Stimulated activated CD8-positive, alpha-beta memory T cell treated with anti-CD3 and anti-CD28 coated beads, Interleukin-4, amount 100 ng/mL, for 4 hours (primary cell): ENCODE results near the gene EFL1.

Source experiments
- DNase-seq, 2 donors: peaks; one replicate each; pipeline ENCODE4 v3.0.0-alpha.2; 2020; ENCODE audit warnings: low read depth in 2 of 2, low spot score in 1 of 2

Gene EFL1

DNA sequence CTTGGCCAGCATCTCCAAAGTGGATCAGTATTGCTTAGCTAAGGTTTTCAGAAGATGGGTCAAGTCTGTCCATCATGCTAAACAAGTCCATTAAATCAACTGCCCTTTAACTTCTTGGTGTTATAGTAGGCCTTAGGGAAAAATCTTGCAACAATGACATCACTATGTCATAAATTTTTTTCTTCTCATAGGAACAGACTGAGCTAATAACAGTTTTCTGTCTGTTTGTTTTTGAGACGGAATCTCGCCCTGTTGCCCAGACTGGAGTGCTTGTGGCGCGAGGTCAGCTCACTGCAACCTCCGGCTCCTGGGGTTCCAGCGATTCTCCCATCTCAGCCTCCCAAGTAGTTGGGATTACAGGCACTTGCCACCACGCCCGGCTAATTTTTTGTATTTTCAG lies 94.2 kb downstream of the EFL1 start:
- DNase-seq: no peak

GRCh38 chr15:82165948-82166376 lies 96.6 kb downstream of the EFL1 start:
- DNase-seq: no peak

DNA sequence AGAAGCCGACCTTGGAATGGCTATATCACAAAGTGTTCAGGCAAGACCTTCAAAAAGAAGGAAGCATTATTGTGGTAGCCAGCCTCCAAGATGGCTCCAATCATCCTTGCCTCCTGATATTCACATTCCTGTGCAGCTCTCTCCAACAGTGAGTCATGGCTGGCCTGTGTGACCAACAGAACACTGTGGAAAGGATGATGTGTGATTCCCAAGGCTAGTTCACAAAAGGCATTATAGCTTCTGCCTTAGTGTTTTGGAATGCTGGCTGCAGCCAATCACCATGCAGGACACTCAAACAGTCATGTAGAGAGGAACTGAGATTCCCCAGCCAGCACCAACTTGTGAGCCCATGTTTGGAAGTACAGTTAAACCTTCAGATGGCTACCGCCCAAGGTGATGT lies 102.6 kb downstream of the EFL1 start:
- DNase-seq: no peak

DNA sequence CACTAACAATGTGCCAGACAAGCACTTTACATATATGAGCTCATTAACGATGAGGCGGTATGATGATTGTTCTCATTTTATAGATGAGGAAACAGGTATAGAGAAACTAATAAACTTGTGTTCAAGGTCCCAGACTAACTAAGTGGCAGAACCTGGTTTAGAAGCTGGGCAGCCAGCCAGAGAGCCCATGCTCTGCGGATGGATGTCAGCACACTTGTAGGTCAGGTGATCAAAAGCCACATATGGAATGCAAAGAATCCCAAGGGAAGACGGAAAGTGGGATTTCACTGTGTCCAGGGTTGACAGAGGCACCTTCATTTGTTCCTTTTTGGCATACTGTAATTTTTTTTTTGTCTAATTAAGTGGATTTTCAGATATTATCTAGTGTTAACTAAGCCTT lies 103.7 kb downstream of the EFL1 start:
- DNase-seq: no peak

DNA sequence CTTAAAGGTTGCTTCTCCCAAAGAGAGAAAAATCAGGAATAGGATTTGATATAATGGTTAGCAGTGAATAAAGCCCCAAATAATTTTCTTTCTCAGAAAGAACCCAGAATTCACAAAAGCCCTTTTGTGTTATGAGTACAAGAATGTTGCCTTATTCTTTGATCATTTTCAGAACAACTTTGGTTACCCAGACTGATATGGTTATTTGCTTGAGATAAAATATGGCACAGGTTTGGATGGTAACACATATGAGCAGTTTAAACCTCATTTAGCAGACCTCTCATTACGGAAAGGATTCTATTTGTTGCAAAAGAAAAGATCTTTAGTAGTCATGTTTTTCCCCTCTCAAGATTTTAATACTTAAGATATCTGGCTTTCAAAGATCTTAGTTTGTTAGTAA lies 111.9 kb downstream of the EFL1 start:
- DNase-seq: no peak

DNA sequence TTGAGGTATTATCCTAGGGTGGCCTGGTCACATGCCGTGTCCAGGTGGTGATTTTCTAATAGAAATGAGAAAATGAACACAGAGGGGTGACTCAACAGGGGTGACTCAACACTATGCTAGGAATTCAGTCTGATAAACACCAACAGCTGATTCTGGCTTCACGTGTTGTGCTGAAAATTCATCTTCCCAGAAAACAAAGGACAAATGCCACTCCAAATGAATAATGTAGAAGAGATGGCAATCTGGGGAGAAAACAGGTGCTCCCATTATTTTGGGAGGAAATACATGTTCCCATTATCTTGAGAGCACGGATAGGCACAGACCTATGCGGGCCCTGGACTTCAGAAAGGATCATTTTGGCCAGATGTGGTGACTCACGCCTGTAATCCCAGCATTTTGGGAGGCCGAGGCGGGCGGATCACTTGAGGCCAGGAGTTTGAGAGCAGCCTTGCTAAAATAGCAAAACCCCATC lies 115.5 kb downstream of the EFL1 start:
- DNase-seq: no peak

DNA sequence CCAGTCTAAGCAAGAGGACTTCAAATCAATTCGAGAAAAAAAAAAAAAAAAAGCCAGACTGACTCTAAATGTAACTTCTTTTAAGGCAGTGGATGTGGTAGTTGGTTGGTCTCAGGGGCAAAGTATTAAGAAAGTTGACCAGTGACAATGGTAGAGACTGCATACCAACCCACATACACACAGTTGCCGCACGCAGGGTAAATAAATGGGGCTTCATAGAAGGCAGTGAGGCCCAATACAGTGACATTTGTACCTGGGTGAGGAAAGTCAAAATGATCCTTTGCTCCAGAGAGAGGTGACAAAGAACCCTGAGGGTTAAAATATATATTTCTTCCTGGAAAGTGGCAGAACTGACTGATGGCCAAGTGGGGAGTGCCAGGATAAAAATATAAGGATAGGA lies 116.0 kb downstream of the EFL1 start:
- no peak for DNase-seq

DNA sequence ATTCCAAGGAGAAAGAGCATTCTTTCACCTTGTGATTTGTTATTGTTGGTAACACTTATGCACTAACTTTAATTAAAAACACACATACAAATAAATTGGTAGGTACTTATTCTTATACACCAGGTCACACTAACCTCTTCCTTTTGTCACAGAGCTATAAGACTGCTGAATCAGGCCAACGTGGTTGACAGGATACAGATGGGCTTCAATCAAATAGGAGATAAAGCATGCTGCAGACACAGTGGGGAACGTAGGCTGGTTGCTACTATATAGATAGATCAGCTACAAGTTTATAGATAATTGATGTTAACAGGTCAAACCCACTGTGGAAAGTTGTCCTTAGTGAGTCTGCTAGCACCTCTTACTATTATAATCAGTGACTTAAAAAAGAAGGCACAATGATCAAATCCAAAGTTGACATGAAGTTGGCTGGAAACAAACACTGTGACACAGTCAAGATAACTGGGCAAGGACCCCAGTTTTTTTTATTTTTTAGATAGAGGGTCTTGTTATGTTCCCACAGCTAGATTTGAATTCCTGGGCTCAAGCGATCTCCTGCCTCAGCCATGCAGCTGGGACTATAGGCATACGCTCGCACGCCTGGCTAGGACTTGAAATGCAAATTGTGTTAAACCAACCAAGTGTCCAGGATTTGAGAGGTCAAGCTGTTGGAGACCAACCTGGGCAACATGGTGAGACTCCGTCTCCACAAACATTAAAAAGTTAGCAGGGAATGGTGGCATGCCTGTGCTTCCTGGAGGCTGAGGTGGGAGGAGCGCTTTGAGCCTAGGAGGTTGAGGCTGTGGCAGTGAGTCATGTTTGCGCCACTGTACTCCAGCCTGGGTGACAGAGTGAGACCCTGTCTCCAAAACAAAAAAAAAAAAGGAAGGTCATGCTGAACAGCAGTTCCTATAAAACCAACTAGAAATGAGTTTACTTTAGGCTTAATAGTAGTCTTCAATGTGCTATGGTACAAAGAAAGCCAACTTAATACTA lies 118.8 kb downstream of the EFL1 start:
- no peak for DNase-seq

GRCh38 chr15:82140886-82141285 lies 121.6 kb downstream of the EFL1 start:
- no peak for DNase-seq

- DNase-seq: no peak
Measured at GRCh38 chr15:82139823-82140268, 122.7 kb downstream of the EFL1 start.

GRCh38 chr15:82138306-82138705 lies 124.2 kb downstream of the EFL1 start:
- no peak for DNase-seq

- DNase-seq: no peak
Measured at GRCh38 chr15:82137261-82137660, 125.3 kb downstream of the EFL1 start.

GRCh38 chr15:82136120-82136519 lies 126.4 kb downstream of the EFL1 start:
- DNase-seq: no peak

GRCh38 chr15:82135638-82136037 lies 126.9 kb downstream of the EFL1 start:
- no peak for DNase-seq

GRCh38 chr15:82134461-82134860 lies 128.1 kb downstream of the EFL1 start:
- no peak for DNase-seq

GRCh38 chr15:82133251-82133650 lies 129.3 kb downstream of the EFL1 start:
- DNase-seq: no peak

DNA sequence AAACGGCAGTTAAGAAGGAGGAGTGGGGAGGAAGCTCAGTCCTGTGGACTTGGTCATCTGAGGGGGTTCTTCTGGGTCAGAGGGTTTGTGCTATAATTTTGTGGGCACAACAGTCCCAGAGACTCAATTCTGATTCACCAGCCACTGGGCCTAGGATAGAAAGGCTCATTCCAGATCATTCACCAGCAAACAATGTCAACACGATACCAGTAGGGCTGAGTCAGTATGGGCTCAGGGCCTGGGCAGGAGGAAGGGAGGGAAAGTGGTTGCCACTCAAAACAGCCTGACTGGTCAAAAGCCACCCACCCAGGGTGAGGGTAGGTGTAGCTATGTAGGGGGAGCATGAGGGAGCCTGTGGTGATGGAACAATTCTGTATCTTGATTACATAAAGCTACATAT lies 129.8 kb downstream of the EFL1 start:
- DNase-seq: no peak

GRCh38 chr15:82132096-82132495 lies 130.4 kb downstream of the EFL1 start:
- DNase-seq: no peak

DNA sequence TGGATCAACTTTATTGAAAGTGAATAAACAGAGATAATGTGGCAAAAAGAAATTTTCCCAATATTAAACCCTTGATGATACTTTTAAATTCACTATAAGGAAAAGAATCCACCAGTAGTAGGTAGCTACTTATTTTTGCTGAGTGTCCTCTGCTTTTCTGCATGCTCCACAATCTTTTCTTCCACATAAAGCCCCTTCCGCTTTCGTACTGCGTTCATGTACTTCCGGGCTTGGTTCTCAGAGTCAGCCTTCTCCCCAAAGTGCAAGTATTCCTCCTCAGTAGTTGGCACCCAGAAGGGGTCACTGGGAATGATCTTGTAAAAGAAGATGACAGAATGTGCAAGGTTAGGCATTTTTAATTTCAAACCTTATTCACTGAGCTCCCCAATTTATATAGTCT lies 132.3 kb downstream of the EFL1 start:
- DNase-seq: no peak

GRCh38 chr15:82129761-82130160 lies 132.8 kb downstream of the EFL1 start:
- DNase-seq: no peak

GRCh38 chr15:82129149-82129692 lies 133.3 kb downstream of the EFL1 start:
- DNase-seq: no peak

GRCh38 chr15:82128401-82129148 lies 134.0 kb downstream of the EFL1 start:
- no peak for DNase-seq
